Measurements from ENCODE around the gene ASTN2.

The ASTN2 gene

DNA sequence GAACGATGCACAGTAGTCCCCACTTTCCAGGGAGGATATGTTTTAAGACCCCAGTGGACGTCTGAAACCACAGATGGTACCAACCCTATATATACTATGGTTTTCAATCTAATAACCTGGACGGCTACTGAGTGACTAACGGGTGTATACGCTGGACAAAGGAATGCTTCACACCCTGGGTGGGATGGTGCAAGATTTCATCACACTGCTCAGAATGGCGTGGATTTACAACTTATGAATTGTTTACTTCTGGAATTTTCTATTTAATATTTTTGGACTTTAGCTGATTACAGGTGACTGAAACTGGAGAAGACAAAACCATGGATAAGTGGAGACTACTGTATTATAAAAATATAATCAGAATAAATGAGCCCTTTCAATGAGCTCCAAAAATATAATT lies 875.3 kb downstream of the ASTN2 start:
- Histone ChIP-seq H3K27ac (replicated peaks; ENCODE audit: low read length) (no peak overlapping the region), H3K23ac (ENCODE audit: low read depth, low read length, poor library complexity) (no peak overlapping the region), H3K36me3 (replicated peaks in 1 of 2; ENCODE audit: control insufficient read depth in 2 of 2, insufficient read depth in 2 of 2, low read length in 2 of 2) (no peaks in the 10 kb centered on the region), H3K27me3 (ENCODE audit: control insufficient read depth in 3 of 3, insufficient read depth in 3 of 3, low read depth in 1 of 3, low read length in 3 of 3) (no peaks in the 10 kb centered on the region), H2BK12ac (ENCODE audit: low read length) (no peak overlapping the region), H2AK5ac (ENCODE audit: low read depth, low read length) (no peak overlapping the region), H3K79me1 (ENCODE audit: low read depth, low read length) (peaks cover 3% of the 10 kb centered on the region), H3K9me3 (replicated peaks in 1 of 2; ENCODE audit: control insufficient read depth in 2 of 2, insufficient read depth in 1 of 2, low read depth in 1 of 2, low read length in 2 of 2) (peaks cover 0 to 10% of the 10 kb centered on the region in 2 donors), H3K4me2 (ENCODE audit: insufficient read depth, low read length, poor library complexity, severe bottlenecking) (no peak overlapping the region), H3K4me3 (ENCODE audit: low read length in 2 of 2) (no peak overlapping the region), H3K9ac (ENCODE audit: low read depth, low read length, poor library complexity) (no peak overlapping the region), H3K18ac (ENCODE audit: low read length) (no peak overlapping the region), H2BK5ac (ENCODE audit: low read length) (no peak overlapping the region), H2BK120ac (ENCODE audit: low read depth, low read length) (no peak overlapping the region), H2AFZ (ENCODE audit: low read length) (no peak overlapping the region), H2BK15ac (ENCODE audit: low read length) (no peak overlapping the region), H3K4ac (ENCODE audit: low read length) (no peak overlapping the region), H4K8ac (ENCODE audit: low read depth, low read length) (no peak overlapping the region), H4K91ac (ENCODE audit: low read depth, low read length, poor library complexity) (no peak overlapping the region), H3K4me1 (ENCODE audit: control insufficient read depth in 2 of 2, insufficient read depth in 1 of 2, low read depth in 1 of 2, low read length in 2 of 2) (no peaks in the 10 kb centered on the region), H3K14ac (ENCODE audit: low read length) (no peak overlapping the region)
- WGBS, 2 donors (ENCODE audit: extremely low coverage in 2 of 2, insufficient read length in 2 of 2, insufficient replicate concordance in 1 of 2), result no CpG with 5 or more reads among the region's 6 CpGs
- no peak for DNase-seq (ENCODE audit: low spot score)

DNA sequence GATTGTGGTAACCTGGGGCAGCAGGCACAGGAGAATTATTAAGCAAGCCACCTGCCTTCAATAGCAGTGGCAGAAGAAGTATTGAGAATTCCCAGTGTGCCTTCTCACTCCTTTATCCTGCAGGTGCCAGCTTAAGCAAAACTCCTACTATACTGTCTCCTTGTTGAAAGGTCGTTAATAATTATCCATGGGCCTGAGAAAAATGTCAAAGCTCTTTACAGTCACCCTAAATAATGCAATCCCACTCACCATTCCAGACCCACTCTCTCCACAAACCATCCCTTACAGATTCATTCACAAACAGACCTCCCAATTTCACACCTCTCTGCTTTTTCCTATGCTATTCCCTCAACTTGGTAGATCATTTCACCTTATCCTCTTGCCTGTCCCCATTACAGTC lies 889.2 kb downstream of the ASTN2 start:
- H3K4ac ChIP-seq (ENCODE audit: low read length), result no peak overlapping the region
- DNase-seq (ENCODE audit: low spot score), result no peak
- H3K14ac ChIP-seq (ENCODE audit: low read length), result no peak overlapping the region
- no peak overlapping the region for H4K91ac ChIP-seq (ENCODE audit: low read depth, low read length, poor library complexity)
- H2AFZ ChIP-seq (ENCODE audit: low read length), result no peak overlapping the region
- H2BK120ac ChIP-seq (ENCODE audit: low read depth, low read length), result no peak overlapping the region
- H3K4me3 ChIP-seq (ENCODE audit: low read length in 2 of 2), result no peak overlapping the region
- peaks cover 4 to 14% of the 10 kb centered on the region in 2 donors for H3K9me3 ChIP-seq (replicated peaks in 1 of 2; ENCODE audit: control insufficient read depth in 2 of 2, insufficient read depth in 1 of 2, low read depth in 1 of 2, low read length in 2 of 2)
- no peaks in the 10 kb centered on the region for H3K4me1 ChIP-seq (ENCODE audit: control insufficient read depth in 2 of 2, insufficient read depth in 1 of 2, low read depth in 1 of 2, low read length in 2 of 2)
- H3K36me3 ChIP-seq (replicated peaks in 1 of 2; ENCODE audit: control insufficient read depth in 2 of 2, insufficient read depth in 2 of 2, low read length in 2 of 2), result no peaks in the 10 kb centered on the region
- no peak overlapping the region for H4K8ac ChIP-seq (ENCODE audit: low read depth, low read length)
- H3K9ac ChIP-seq (ENCODE audit: low read depth, low read length, poor library complexity), result no peak overlapping the region
- no peak overlapping the region for H3K4me2 ChIP-seq (ENCODE audit: insufficient read depth, low read length, poor library complexity, severe bottlenecking)
- no peak overlapping the region for H2BK15ac ChIP-seq (ENCODE audit: low read length)
- no peak overlapping the region for H2BK12ac ChIP-seq (ENCODE audit: low read length)
- no CpG with 5 or more reads among the region's 1 CpG for WGBS, 2 donors (ENCODE audit: extremely low coverage in 2 of 2, insufficient read length in 2 of 2, insufficient replicate concordance in 1 of 2)
- H2BK5ac ChIP-seq (ENCODE audit: low read length), result no peak overlapping the region
- no peaks in the 10 kb centered on the region for H3K79me1 ChIP-seq (ENCODE audit: low read depth, low read length)
- no peaks in the 10 kb centered on the region for H3K27me3 ChIP-seq (ENCODE audit: control insufficient read depth in 3 of 3, insufficient read depth in 3 of 3, low read depth in 1 of 3, low read length in 3 of 3)
- H2AK5ac ChIP-seq (ENCODE audit: low read depth, low read length), result no peak overlapping the region
- H3K27ac ChIP-seq (replicated peaks; ENCODE audit: low read length), result no peak overlapping the region
- H3K18ac ChIP-seq (ENCODE audit: low read length), result no peak overlapping the region
- H3K23ac ChIP-seq (ENCODE audit: low read depth, low read length, poor library complexity), result no peak overlapping the region

DNA sequence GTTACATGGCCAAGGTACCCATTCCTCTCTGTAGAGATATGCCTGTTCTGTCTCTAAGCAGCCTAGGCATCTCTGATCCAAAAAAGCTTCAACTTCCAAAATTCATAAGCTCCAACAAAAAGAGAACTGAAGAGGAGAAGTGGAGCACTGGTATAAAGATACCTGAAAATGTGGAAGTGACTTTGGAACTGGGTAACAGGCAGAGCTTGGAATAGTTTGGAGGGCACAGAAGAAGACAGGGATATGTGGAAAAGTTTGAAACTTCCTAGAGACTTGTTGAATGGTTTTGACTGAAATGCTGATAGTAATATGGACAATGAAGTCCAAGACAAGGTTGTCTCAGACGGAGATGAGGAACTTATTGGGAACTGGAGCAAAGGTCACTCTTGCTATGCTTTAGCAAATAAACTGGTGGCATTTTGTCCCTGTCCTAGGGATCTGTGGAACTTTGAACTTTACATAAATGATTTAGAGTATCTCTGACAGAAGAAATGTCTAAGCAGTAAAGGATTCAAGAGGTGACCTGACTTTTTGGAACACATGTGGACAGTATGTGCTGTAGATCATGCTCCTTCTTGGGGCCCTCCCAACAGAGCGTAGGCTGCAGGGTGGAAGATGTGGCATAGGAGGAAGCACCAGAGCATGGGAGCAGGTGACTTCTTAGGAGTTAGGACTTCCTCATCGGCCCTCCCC lies 889.9 kb downstream of the ASTN2 start:
- no peak overlapping the region for H3K4me2 ChIP-seq (ENCODE audit: insufficient read depth, low read length, poor library complexity, severe bottlenecking)
- no peak overlapping the region for H3K23ac ChIP-seq (ENCODE audit: low read depth, low read length, poor library complexity)
- no peak overlapping the region for H3K4me3 ChIP-seq (ENCODE audit: low read length in 2 of 2)
- H3K27me3 ChIP-seq (ENCODE audit: control insufficient read depth in 3 of 3, insufficient read depth in 3 of 3, low read depth in 1 of 3, low read length in 3 of 3), result no peaks in the 10 kb centered on the region
- H3K36me3 ChIP-seq (replicated peaks in 1 of 2; ENCODE audit: control insufficient read depth in 2 of 2, insufficient read depth in 2 of 2, low read length in 2 of 2), result no peaks in the 10 kb centered on the region
- H2BK12ac ChIP-seq (ENCODE audit: low read length), result no peak overlapping the region
- H4K91ac ChIP-seq (ENCODE audit: low read depth, low read length, poor library complexity), result no peak overlapping the region
- no CpG with 5 or more reads among the region's 3 CpGs for WGBS, 2 donors (ENCODE audit: extremely low coverage in 2 of 2, insufficient read length in 2 of 2, insufficient replicate concordance in 1 of 2)
- H2AK5ac ChIP-seq (ENCODE audit: low read depth, low read length), result no peak overlapping the region
- no peaks in the 10 kb centered on the region for H3K4me1 ChIP-seq (ENCODE audit: control insufficient read depth in 2 of 2, insufficient read depth in 1 of 2, low read depth in 1 of 2, low read length in 2 of 2)
- H2BK120ac ChIP-seq (ENCODE audit: low read depth, low read length), result no peak overlapping the region
- H3K9ac ChIP-seq (ENCODE audit: low read depth, low read length, poor library complexity), result no peak overlapping the region
- H2BK15ac ChIP-seq (ENCODE audit: low read length), result no peak overlapping the region
- no peak overlapping the region for H2BK5ac ChIP-seq (ENCODE audit: low read length)
- no peaks in the 10 kb centered on the region for H3K79me1 ChIP-seq (ENCODE audit: low read depth, low read length)
- no peak overlapping the region for H2AFZ ChIP-seq (ENCODE audit: low read length)
- H4K8ac ChIP-seq (ENCODE audit: low read depth, low read length), result no peak overlapping the region
- DNase-seq (ENCODE audit: low spot score), result no peak
- no peak overlapping the region for H3K4ac ChIP-seq (ENCODE audit: low read length)
- no peak overlapping the region for H3K18ac ChIP-seq (ENCODE audit: low read length)
- no peak overlapping the region for H3K27ac ChIP-seq (replicated peaks; ENCODE audit: low read length)
- H3K9me3 ChIP-seq (replicated peaks in 1 of 2; ENCODE audit: control insufficient read depth in 2 of 2, insufficient read depth in 1 of 2, low read depth in 1 of 2, low read length in 2 of 2), result peaks cover 4 to 14% of the 10 kb centered on the region in 2 donors
- no peak overlapping the region for H3K14ac ChIP-seq (ENCODE audit: low read length)

DNA sequence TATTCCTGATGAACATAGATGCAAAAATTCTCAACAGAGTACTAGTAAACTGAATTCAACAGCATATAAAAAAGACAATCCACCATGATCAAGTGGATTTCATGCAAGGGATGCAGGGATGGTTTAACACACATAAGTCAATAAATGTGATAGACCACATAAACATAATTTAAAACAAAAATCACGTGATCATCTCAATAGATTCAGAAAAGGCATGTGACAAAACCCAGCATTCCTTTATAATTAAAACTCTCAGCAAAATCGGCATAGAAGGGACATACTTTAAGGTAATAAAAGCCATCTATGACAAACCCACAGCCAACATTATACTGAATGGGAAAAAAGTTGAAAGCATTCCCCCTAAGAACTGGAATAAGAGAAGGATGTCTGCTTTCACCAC lies 894.6 kb downstream of the ASTN2 start:
- no CpG with 5 or more reads among the region's 2 CpGs for WGBS, 2 donors (ENCODE audit: extremely low coverage in 2 of 2, insufficient read length in 2 of 2, insufficient replicate concordance in 1 of 2)
- H3K23ac ChIP-seq (ENCODE audit: low read depth, low read length, poor library complexity), result no peak overlapping the region
- no peak overlapping the region for H2AK5ac ChIP-seq (ENCODE audit: low read depth, low read length)
- no peak for DNase-seq (ENCODE audit: low spot score)
- H4K8ac ChIP-seq (ENCODE audit: low read depth, low read length), result no peak overlapping the region
- no peak overlapping the region for H2BK15ac ChIP-seq (ENCODE audit: low read length)
- H3K27ac ChIP-seq (replicated peaks; ENCODE audit: low read length), result no peak overlapping the region
- H3K9ac ChIP-seq (ENCODE audit: low read depth, low read length, poor library complexity), result no peak overlapping the region
- H3K36me3 ChIP-seq (replicated peaks in 1 of 2; ENCODE audit: control insufficient read depth in 2 of 2, insufficient read depth in 2 of 2, low read length in 2 of 2), result no peaks in the 10 kb centered on the region
- no peaks in the 10 kb centered on the region for H3K4me1 ChIP-seq (ENCODE audit: control insufficient read depth in 2 of 2, insufficient read depth in 1 of 2, low read depth in 1 of 2, low read length in 2 of 2)
- no peak overlapping the region for H2BK12ac ChIP-seq (ENCODE audit: low read length)
- H4K91ac ChIP-seq (ENCODE audit: low read depth, low read length, poor library complexity), result no peak overlapping the region
- H3K79me1 ChIP-seq (ENCODE audit: low read depth, low read length), result no peaks in the 10 kb centered on the region
- no peak overlapping the region for H3K14ac ChIP-seq (ENCODE audit: low read length)
- no peaks in the 10 kb centered on the region for H3K27me3 ChIP-seq (ENCODE audit: control insufficient read depth in 3 of 3, insufficient read depth in 3 of 3, low read depth in 1 of 3, low read length in 3 of 3)
- H2BK120ac ChIP-seq (ENCODE audit: low read depth, low read length), result no peak overlapping the region
- H3K18ac ChIP-seq (ENCODE audit: low read length), result no peak overlapping the region
- H3K9me3 ChIP-seq (replicated peaks in 1 of 2; ENCODE audit: control insufficient read depth in 2 of 2, insufficient read depth in 1 of 2, low read depth in 1 of 2, low read length in 2 of 2), result peaks cover 2 to 21% of the 10 kb centered on the region in 2 donors
- H2BK5ac ChIP-seq (ENCODE audit: low read length), result no peak overlapping the region
- H2AFZ ChIP-seq (ENCODE audit: low read length), result no peak overlapping the region
- no peak overlapping the region for H3K4me2 ChIP-seq (ENCODE audit: insufficient read depth, low read length, poor library complexity, severe bottlenecking)
- no peak overlapping the region for H3K4ac ChIP-seq (ENCODE audit: low read length)
- no peak overlapping the region for H3K4me3 ChIP-seq (ENCODE audit: low read length in 2 of 2)
